Left lung (tissue), 10 donors: ENCODE data around the gene TSPEAR. TPM values are rescaled to one million over a fixed set of nuclear protein-coding genes. Genes with fewer than 3 reads are reported as not detected.

Source experiments
- ATAC-seq: fragments of 200-7000 bp; cut with Tn5 transposase; one replicate; pipeline ENCODE4 v1.9.1; 2020; ENCODE audit warnings: moderate library complexity
- DNase-seq, 4 donors: peaks; one replicate each; pipeline ENCODE4 v3.0.0-alpha.2; 2013 to 2020
- H3K27ac ChIP-seq, 2 donors: fragments of 200-600 bp; sonication (generic) in 1 of 2; one replicate each; pipeline versions ENCODE4 v1.5.0 to v1.8.0; 2020 to 2021
- H3K27me3 ChIP-seq, 2 donors: fragments of 200-600 bp; sonication (generic) in 1 of 2; one replicate each; pipeline versions ENCODE4 v1.5.0 to v1.8.0; 2020 to 2021
- H3K36me3 ChIP-seq, 2 donors: fragments of 200-600 bp; sonication (generic) in 1 of 2; one replicate each; pipeline versions ENCODE4 v1.5.0 to v1.8.0; 2020 to 2021
- H3K4me1 ChIP-seq, 2 donors: fragments of 200-600 bp; one replicate each; pipeline ENCODE4 v1.8.0; 2021
- H3K4me3 ChIP-seq, 2 donors: fragments of 200-600 bp; sonication (generic) in 1 of 2; one replicate each; pipeline versions ENCODE4 v1.5.0 to v1.8.0; 2020 to 2021; ENCODE audit warnings: mild to moderate bottlenecking in 1 of 2
- H3K9me3 ChIP-seq, 2 donors: fragments of 200-600 bp; sonication (generic) in 1 of 2; one replicate each; pipeline versions ENCODE4 v1.5.0 to v1.8.0; 2020 to 2021
- intact Hi-C, 2 donors: fragments of 100-400 bp; cut with DNase I; formaldehyde crosslinking; loops; one replicate each; pipeline versions ENCODE4 v1.11.2 to v1.14.2; 2022
- polyA plus RNA-seq, 6 donors: library from polyadenylated mRNA; unstranded; fragments of 120-200 nt; gene quantifications; one replicate each; pipeline ENCODE4 v1.2.1, GENCODE V29; 2013; ENCODE audit not compliant: insufficient read length in 6 of 6
- total RNA-seq, 2 donors: library from RNA; stranded (reverse); fragmentation: NEBNext Ultra II Directional; extraction: Animal tissue kit (Norgen Biotek cat#: 25700); gene quantifications; one replicate each; pipeline ENCODE4 v1.2.1, GENCODE V29; 2021
- TF ChIP-seq, protein P1 (sequence below), 2 donors: fragments of 200-600 bp; sonication (generic) in 1 of 2; IDR thresholded peaks; one replicate each; pipeline versions ENCODE4 v1.5.0 to v1.8.0; 2021; ENCODE audit warnings: antibody characterized with exemption in 2 of 2
- donor health status: DM: no; HTN: yes; CAD: no.
- donor health status: DM: no; HTN: no; CAD: no.

TSPEAR gene
- total and polyA plus RNA-seq, 8 donors: 0.10 to 4.7 (median 3.3) TPM

DNA sequence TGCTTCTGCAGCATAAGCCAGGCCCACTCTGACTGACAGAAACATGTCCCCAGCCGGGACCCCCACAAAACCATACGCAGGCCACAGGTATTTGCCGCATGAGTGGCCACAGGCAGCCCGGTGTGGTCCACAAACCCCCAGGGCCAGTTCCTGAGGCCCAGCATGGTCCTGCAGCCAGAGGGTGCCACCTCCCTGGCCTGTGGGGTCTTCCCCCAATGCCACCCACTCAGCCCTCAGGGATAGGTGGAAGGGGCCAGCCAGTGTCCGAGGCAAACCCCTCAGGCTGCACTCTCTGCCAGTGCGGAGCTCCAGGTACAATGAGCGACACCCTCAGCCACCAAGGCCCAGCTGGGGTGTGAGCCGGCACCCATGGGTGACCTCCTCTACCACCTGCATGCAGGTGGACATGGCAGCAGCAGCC is 46.8 kb upstream of the TSPEAR start:
- intact Hi-C loops: no loop called here
- Histone ChIP-seq H3K27me3 (peaks cover 0 to 13% of the 10 kb centered on the region in 2 donors), H3K4me1 (no peaks in the 10 kb centered on the region), H3K27ac (no peak overlapping the region), H3K9me3 (no peaks in the 10 kb centered on the region), H3K4me3 (no peak overlapping the region), H3K36me3 (no peaks in the 10 kb centered on the region)
- DNase-seq (no peak), ATAC-seq (no peak)
- TF ChIP-seq, protein P1, sequence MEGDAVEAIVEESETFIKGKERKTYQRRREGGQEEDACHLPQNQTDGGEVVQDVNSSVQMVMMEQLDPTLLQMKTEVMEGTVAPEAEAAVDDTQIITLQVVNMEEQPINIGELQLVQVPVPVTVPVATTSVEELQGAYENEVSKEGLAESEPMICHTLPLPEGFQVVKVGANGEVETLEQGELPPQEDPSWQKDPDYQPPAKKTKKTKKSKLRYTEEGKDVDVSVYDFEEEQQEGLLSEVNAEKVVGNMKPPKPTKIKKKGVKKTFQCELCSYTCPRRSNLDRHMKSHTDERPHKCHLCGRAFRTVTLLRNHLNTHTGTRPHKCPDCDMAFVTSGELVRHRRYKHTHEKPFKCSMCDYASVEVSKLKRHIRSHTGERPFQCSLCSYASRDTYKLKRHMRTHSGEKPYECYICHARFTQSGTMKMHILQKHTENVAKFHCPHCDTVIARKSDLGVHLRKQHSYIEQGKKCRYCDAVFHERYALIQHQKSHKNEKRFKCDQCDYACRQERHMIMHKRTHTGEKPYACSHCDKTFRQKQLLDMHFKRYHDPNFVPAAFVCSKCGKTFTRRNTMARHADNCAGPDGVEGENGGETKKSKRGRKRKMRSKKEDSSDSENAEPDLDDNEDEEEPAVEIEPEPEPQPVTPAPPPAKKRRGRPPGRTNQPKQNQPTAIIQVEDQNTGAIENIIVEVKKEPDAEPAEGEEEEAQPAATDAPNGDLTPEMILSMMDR (IDR thresholded peaks at IDR 0.05): no peak

DNA sequence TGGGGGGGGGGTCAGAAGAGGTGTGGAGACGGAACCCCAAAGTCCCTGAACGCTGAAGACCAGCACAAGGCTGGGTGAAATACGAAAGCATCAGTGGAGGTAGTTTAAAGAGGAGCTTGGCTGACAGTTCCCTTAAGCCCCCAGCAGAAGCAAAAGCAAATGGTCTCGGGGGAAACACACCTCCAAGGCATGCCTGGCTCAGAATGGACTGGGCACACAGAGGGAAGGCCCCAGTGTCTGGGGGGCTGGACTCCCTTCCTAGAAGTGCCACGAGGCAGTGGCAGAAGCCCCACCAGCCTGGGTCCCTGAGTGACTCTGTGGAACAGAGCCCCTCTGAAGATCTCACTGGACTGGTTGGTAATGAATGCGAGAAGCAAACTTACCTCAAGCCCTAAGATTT is 46.4 kb upstream of the TSPEAR start:
- no peak for ATAC-seq

GRCh38 chr21:44756423-44757185 is 45.2 kb upstream of the TSPEAR start:
- TF ChIP-seq, protein P1 (IDR thresholded peaks at IDR 0.05): no peak
- H3K9me3 ChIP-seq: no peaks in the 10 kb centered on the region

More for the DNA sequence above, 46.4 kb upstream of the TSPEAR start:
- H3K4me1 ChIP-seq: no peaks in the 10 kb centered on the region
- DNase-seq: no peak
- intact Hi-C loops: no loop called here
- no peak overlapping the region for H3K4me3 ChIP-seq
- peaks cover 0 to 13% of the 10 kb centered on the region in 2 donors for H3K27me3 ChIP-seq
- TF ChIP-seq, protein P1 (IDR thresholded peaks at IDR 0.05): no peak
- no peak overlapping the region for H3K27ac ChIP-seq
- no peaks in the 10 kb centered on the region for H3K36me3 ChIP-seq
- H3K9me3 ChIP-seq: no peaks in the 10 kb centered on the region

DNA sequence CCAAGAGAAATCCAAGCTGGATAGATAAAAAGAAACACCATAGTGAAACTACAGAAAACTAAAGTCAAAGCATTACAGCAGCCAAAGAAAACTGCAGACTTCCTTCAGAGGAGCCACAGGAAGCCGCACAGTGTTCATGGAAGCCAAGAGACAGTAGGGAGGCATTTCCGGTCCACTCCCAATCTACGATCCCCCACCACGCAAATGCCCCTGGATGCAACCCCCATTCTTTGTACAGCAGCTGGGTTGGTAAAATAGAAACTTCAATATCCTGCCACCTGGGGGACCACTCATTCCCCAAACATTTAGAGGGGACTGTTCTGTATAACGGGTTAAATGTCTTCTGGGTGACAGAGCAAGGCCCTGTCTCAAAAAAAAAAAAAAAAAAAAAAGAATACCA is 43.9 kb upstream of the TSPEAR start:
- H3K27me3 ChIP-seq: peaks cover 0 to 27% of the 10 kb centered on the region in 2 donors
- no peaks in the 10 kb centered on the region for H3K4me1 ChIP-seq
- H3K9me3 ChIP-seq: no peaks in the 10 kb centered on the region
- TF ChIP-seq, protein P1 (IDR thresholded peaks at IDR 0.05): no peak
- no peak overlapping the region for H3K4me3 ChIP-seq
- no peak overlapping the region for H3K27ac ChIP-seq
- H3K36me3 ChIP-seq: no peaks in the 10 kb centered on the region
- intact Hi-C loops: no loop called here
- DNase-seq: no peak
- ATAC-seq: no peak

More at GRCh38 chr21:44756423-44757185, 45.2 kb upstream of the TSPEAR start:
- no peaks in the 10 kb centered on the region for H3K4me1 ChIP-seq
- ATAC-seq: no peak
- intact Hi-C loops: no loop called here
- no peak for DNase-seq
- H3K36me3 ChIP-seq: no peaks in the 10 kb centered on the region
- H3K27me3 ChIP-seq: peaks cover 0 to 14% of the 10 kb centered on the region in 2 donors
- no peak overlapping the region for H3K4me3 ChIP-seq
- H3K27ac ChIP-seq: no peak overlapping the region

- DNase-seq: peak in 1 of 4 donors; percentile 66
- H3K9me3 ChIP-seq: no peaks in the 10 kb centered on the region
- H3K36me3 ChIP-seq: no peaks in the 10 kb centered on the region
- no peak overlapping the region for H3K27ac ChIP-seq
- intact Hi-C loops: no loop called here
- H3K27me3 ChIP-seq: peaks cover 0 to 37% of the 10 kb centered on the region in 2 donors
- H3K4me3 ChIP-seq: no peak overlapping the region
- TF ChIP-seq, protein P1 (IDR thresholded peaks at IDR 0.05): no peak
- no peaks in the 10 kb centered on the region for H3K4me1 ChIP-seq
- ATAC-seq: no peak
Observed at GRCh38 chr21:44753357-44753756, 42.0 kb upstream of the TSPEAR start.
